DOHH2 (cell line): ENCODE measurements around the gene DYNC1I2.

Experiments
- H3F3A ChIP-seq: fragments of 200-600 bp; sonication (generic), shearing (Covaris generic); 2 replicates; pipeline ENCODE4 v1.6.0; 2016; ENCODE audit warnings: antibody characterized with exemption, mild to moderate bottlenecking; ENCODE audit not compliant: control insufficient read depth, insufficient read depth
- H3K27ac ChIP-seq: fragments of 200-600 bp; sonication (generic); 2 replicates; pipeline ENCODE4 v1.5.1; 2014; ENCODE audit warnings: low read depth, mild to moderate bottlenecking, low read length, moderate library complexity
- H3K27me3 ChIP-seq: fragments of 200-600 bp; sonication (generic); 2 replicates; pipeline ENCODE4 v1.6.1; 2014; ENCODE audit warnings: mild to moderate bottlenecking, low read length, mixed read lengths; ENCODE audit not compliant: control insufficient read depth
- H3K36me3 ChIP-seq: fragments of 200-600 bp; sonication (generic); 2 replicates; pipeline ENCODE4 v1.6.1; 2014; ENCODE audit warnings: mild to moderate bottlenecking, low read length, moderate library complexity, mixed read lengths; ENCODE audit not compliant: control insufficient read depth
- H3K4me1 ChIP-seq: fragments of 200-600 bp; sonication (generic); 2 replicates; pipeline ENCODE4 v1.6.1; 2014; ENCODE audit warnings: mild to moderate bottlenecking, low read length, mixed read lengths; ENCODE audit not compliant: control insufficient read depth
- H3K4me2 ChIP-seq: fragments of 200-600 bp; sonication (generic); 2 replicates; pipeline ENCODE4 v1.6.0; 2014; ENCODE audit warnings: mild to moderate bottlenecking, low read length, moderate library complexity
- H3K4me3 ChIP-seq: fragments of 200-600 bp; sonication (generic); 2 replicates; pipeline ENCODE4 v1.5.1; 2014; ENCODE audit warnings: mild to moderate bottlenecking, low read length, mixed read lengths
- H3K79me2 ChIP-seq: fragments of 200-600 bp; sonication (generic); 2 replicates; pipeline ENCODE4 v1.6.1; 2014; ENCODE audit warnings: mild to moderate bottlenecking, low read length, mixed read lengths; ENCODE audit not compliant: control insufficient read depth
- H3K9me2 ChIP-seq: fragments of 200-600 bp; sonication (generic); replicated peaks from 2 replicates; pipeline ENCODE4 v1.6.1; 2014; ENCODE audit warnings: mild to moderate bottlenecking, low read length, mixed read lengths; ENCODE audit not compliant: control insufficient read depth
- H3K9me3 ChIP-seq: fragments of 200-600 bp; sonication (generic); 2 replicates; pipeline ENCODE4 v1.6.1; 2014; ENCODE audit warnings: antibody characterized with exemption, low read length, mixed read lengths; ENCODE audit not compliant: control insufficient read depth, insufficient read depth
- H4K20me1 ChIP-seq: fragments of 200-600 bp; sonication (generic); 2 replicates; pipeline ENCODE4 v1.6.0; 2014; ENCODE audit warnings: low read depth, mild to moderate bottlenecking, antibody characterized with exemption, low read length, moderate library complexity; ENCODE audit not compliant: control insufficient read depth, insufficient read depth
- CTCF ChIP-seq: fragments of 200-600 bp; sonication (generic); IDR thresholded peaks from one replicate; pipeline ENCODE4 v1.5.1; 2014; ENCODE audit warnings: antibody characterized with exemption, mild to moderate bottlenecking, low read depth, low read length; ENCODE audit not compliant: poor library complexity, severe bottlenecking
- EZH2phosphoT487 ChIP-seq: fragments of 200-600 bp; sonication (generic); IDR thresholded peaks from 2 replicates; pipeline ENCODE4 v1.6.1; 2017; ENCODE audit warnings: borderline replicate concordance, mild to moderate bottlenecking, antibody characterized with exemption, low read length, moderate library complexity, mixed read lengths

The DYNC1I2 gene

GRCh38 chr2:171706152-171706803, 19.0 kb downstream of the DYNC1I2 start:
- Histone ChIP-seq H3K79me2 (no peaks in the 10 kb centered on the region), H3K9me2 (no peaks in the 10 kb centered on the region)

GRCh38 chr2:171707752-171708151, 20.5 kb downstream of the DYNC1I2 start:
- H3K36me3 ChIP-seq, result peaks cover 7% of the 10 kb centered on the region
- H3K27ac ChIP-seq, result no peak overlapping the region
- H3K9me3 ChIP-seq, result no peaks in the 10 kb centered on the region
- H3K79me2 ChIP-seq, result no peaks in the 10 kb centered on the region
- H3K4me1 ChIP-seq, result peaks cover 7% of the 10 kb centered on the region
- no peak overlapping the region for H3K4me3 ChIP-seq
- H3K4me2 ChIP-seq, result no peak overlapping the region
- H3F3A ChIP-seq, result peaks cover 7% of the 10 kb centered on the region; the same call in 1 of the 2 replicates
- H3K9me2 ChIP-seq, result no peaks in the 10 kb centered on the region
- H3K27me3 ChIP-seq, result no peaks in the 10 kb centered on the region
- TF ChIP-seq EZH2phosphoT487, result no peak
- TF ChIP-seq CTCF, result no peak
- no peaks in the 10 kb centered on the region for H4K20me1 ChIP-seq

More at GRCh38 chr2:171706152-171706803, 19.0 kb downstream of the DYNC1I2 start:
- Histone ChIP-seq H3K4me3 (no peak overlapping the region), H3K27ac (no peak overlapping the region), H4K20me1 (no peaks in the 10 kb centered on the region), H3K4me1 (peaks cover 7% of the 10 kb centered on the region), H3K4me2 (peak overlapping the region; percentile 20; the same call in 1 of the 2 replicates), H3K9me3 (no peaks in the 10 kb centered on the region), H3K36me3 (peaks cover 8% of the 10 kb centered on the region), H3K27me3 (no peaks in the 10 kb centered on the region), H3F3A (peaks cover 7% of the 10 kb centered on the region; the same call in 1 of the 2 replicates)
- TF ChIP-seq EZH2phosphoT487 (no peak), CTCF (peak; percentile 46)

- Histone ChIP-seq H3K9me2 (no peaks in the 10 kb centered on the region), H3F3A (peaks cover 7% of the 10 kb centered on the region; the same call in 1 of the 2 replicates), H3K79me2 (no peaks in the 10 kb centered on the region), H3K4me1 (peaks cover 4% of the 10 kb centered on the region), H3K27me3 (no peaks in the 10 kb centered on the region), H3K4me3 (no peak overlapping the region), H3K9me3 (no peaks in the 10 kb centered on the region), H3K4me2 (no peak overlapping the region), H4K20me1 (no peaks in the 10 kb centered on the region), H3K27ac (no peak overlapping the region), H3K36me3 (peaks cover 5% of the 10 kb centered on the region; the same call in 1 of the 2 replicates)
- TF ChIP-seq CTCF, result no peak
- TF ChIP-seq EZH2phosphoT487, result no peak
Observed at GRCh38 chr2:171709011-171709685, 21.9 kb downstream of the DYNC1I2 start.
